Epithelial cell of proximal tubule (primary cell): ENCODE measurements around the gene REPS2. TPM values are rescaled to one million over a fixed set of nuclear protein-coding genes. Genes with fewer than 3 reads are reported as not detected.

Source experiments
- DNase-seq: peaks from one replicate; pipeline ENCODE4 v3.0.0-alpha.2; 2011; ENCODE audit warnings: low read depth
- H3K4me3 ChIP-seq: 2 replicates; pipeline ENCODE4 v1.5.1; 2011; ENCODE audit warnings: low read depth, mild to moderate bottlenecking, low read length
- total RNA-seq: library from RNA; depleted of rRNA; stranded (reverse); fragments of >200 nt; gene quantifications from 2 replicates; pipeline ENCODE4 v1.2.3, GENCODE V29; 2015
- TF ChIP-seq, protein P1 (sequence below): conservative IDR thresholded peaks from 2 replicates; pipeline ENCODE4 v1.5.1; 2012; ENCODE audit warnings: low read depth, mild to moderate bottlenecking, low read length

Gene REPS2
- total RNA-seq, 1 donor from 2014 or later = 1.7 TPM

- H3K4me3 ChIP-seq = no peak overlapping the region
- no peak for DNase-seq
- TF ChIP-seq, protein P1, sequence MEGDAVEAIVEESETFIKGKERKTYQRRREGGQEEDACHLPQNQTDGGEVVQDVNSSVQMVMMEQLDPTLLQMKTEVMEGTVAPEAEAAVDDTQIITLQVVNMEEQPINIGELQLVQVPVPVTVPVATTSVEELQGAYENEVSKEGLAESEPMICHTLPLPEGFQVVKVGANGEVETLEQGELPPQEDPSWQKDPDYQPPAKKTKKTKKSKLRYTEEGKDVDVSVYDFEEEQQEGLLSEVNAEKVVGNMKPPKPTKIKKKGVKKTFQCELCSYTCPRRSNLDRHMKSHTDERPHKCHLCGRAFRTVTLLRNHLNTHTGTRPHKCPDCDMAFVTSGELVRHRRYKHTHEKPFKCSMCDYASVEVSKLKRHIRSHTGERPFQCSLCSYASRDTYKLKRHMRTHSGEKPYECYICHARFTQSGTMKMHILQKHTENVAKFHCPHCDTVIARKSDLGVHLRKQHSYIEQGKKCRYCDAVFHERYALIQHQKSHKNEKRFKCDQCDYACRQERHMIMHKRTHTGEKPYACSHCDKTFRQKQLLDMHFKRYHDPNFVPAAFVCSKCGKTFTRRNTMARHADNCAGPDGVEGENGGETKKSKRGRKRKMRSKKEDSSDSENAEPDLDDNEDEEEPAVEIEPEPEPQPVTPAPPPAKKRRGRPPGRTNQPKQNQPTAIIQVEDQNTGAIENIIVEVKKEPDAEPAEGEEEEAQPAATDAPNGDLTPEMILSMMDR = no peak
Observed at GRCh38 chrX:16931855-16932575, 14.4 kb upstream of the REPS2 start.

GRCh38 chrX:16934185-16934584 lies 12.3 kb upstream of the REPS2 start:
- no peak for DNase-seq
- TF ChIP-seq, protein P1 = no peak

GRCh38 chrX:16946971-16947562 lies 609 bp downstream of the REPS2 start:
- peak overlapping the region; percentile 55 for H3K4me3 ChIP-seq
- DNase-seq = no peak
- TF ChIP-seq, protein P1 = no peak

More at GRCh38 chrX:16934185-16934584, 12.3 kb upstream of the REPS2 start:
- H3K4me3 ChIP-seq = no peak overlapping the region

- no peak overlapping the region for H3K4me3 ChIP-seq
- no peak for DNase-seq
- TF ChIP-seq, protein P1 = no peak
Observed at GRCh38 chrX:16950423-16950822, 4.0 kb downstream of the REPS2 start.

- no peak for DNase-seq
- H3K4me3 ChIP-seq = no peak overlapping the region
- TF ChIP-seq, protein P1 = no peak
Observed at GRCh38 chrX:16953606-16954211, 7.3 kb downstream of the REPS2 start.

- H3K4me3 ChIP-seq = no peak overlapping the region
- TF ChIP-seq, protein P1 = no peak
- DNase-seq = no peak
Observed at GRCh38 chrX:16957751-16958150, 11.3 kb downstream of the REPS2 start.
